Measurements from ENCODE around the gene DNAJB8. TPM values are rescaled to one million over a fixed set of nuclear protein-coding genes. Genes with fewer than 3 reads are reported as not detected.

DNAJB8 gene
- total and polyA plus RNA-seq, 8 donors = not detected

- H3K9me3 ChIP-seq = no peaks in the 10 kb centered on the region
- ATAC-seq (no peak), DNase-seq (peak in 1 of 4 donors; percentile 45)
- intact Hi-C loops (cut with DNase I) = loop anchor here in 1 of 2 donors (5.0 kb wide), 1 partner anchor 72 kb away; no protein-coding TSS in a partner anchor
- H3K27me3 ChIP-seq = peaks cover 0 to 39% of the 10 kb centered on the region in 2 donors
- no peaks in the 10 kb centered on the region for H3K36me3 ChIP-seq
- no peak for TF ChIP-seq CTCF (IDR thresholded peaks at IDR 0.05)
- no peak overlapping the region for H3K4me3 ChIP-seq
- H3K4me1 ChIP-seq = peaks cover 0 to 9% of the 10 kb centered on the region in 2 donors
- H3K27ac ChIP-seq = no peak overlapping the region
Observed at GRCh38 chr3:128425142-128425845, 41.4 kb downstream of the DNAJB8 start.

GRCh38 chr3:128424508-128425069 is 42.1 kb downstream of the DNAJB8 start:
- no peak for ATAC-seq
- Histone ChIP-seq H3K27me3 (peaks cover 0 to 32% of the 10 kb centered on the region in 2 donors), H3K4me3 (no peak overlapping the region), H3K9me3 (no peaks in the 10 kb centered on the region), H3K27ac (no peak overlapping the region), H3K36me3 (no peaks in the 10 kb centered on the region), H3K4me1 (peaks cover 0 to 9% of the 10 kb centered on the region in 2 donors)
- no peak for TF ChIP-seq CTCF (IDR thresholded peaks at IDR 0.05)
- intact Hi-C loops (cut with DNase I) = loop anchor here in 1 of 2 donors (5.0 kb wide), 1 partner anchor 73 kb away; no protein-coding TSS in a partner anchor
- peak in 1 of 4 donors; percentile 11 for DNase-seq

GRCh38 chr3:128423525-128424147 is 43.1 kb downstream of the DNAJB8 start:
- no peak overlapping the region for H3K4me3 ChIP-seq
- H3K9me3 ChIP-seq = no peaks in the 10 kb centered on the region
- TF ChIP-seq CTCF (IDR thresholded peaks at IDR 0.05) = no peak
- H3K36me3 ChIP-seq = no peaks in the 10 kb centered on the region
- no peak overlapping the region for H3K27ac ChIP-seq
- DNase-seq (peak in 1 of 4 donors; percentile 33), ATAC-seq (no peak)
- peaks cover 0 to 23% of the 10 kb centered on the region in 2 donors for H3K27me3 ChIP-seq
- peaks cover 0 to 9% of the 10 kb centered on the region in 2 donors for H3K4me1 ChIP-seq
- intact Hi-C loops (cut with DNase I) = no loop called here

- Histone ChIP-seq H3K36me3 (no peaks in the 10 kb centered on the region), H3K27me3 (peaks cover 0 to 16% of the 10 kb centered on the region in 2 donors), H3K4me1 (peaks cover 0 to 9% of the 10 kb centered on the region in 2 donors), H3K4me3 (no peak overlapping the region), H3K27ac (no peak overlapping the region), H3K9me3 (no peaks in the 10 kb centered on the region)
- intact Hi-C loops (cut with DNase I) = no loop called here
- ATAC-seq (no peak), DNase-seq (peak in 1 of 4 donors; percentile 5)
- TF ChIP-seq CTCF (IDR thresholded peaks at IDR 0.05) = no peak
Observed at GRCh38 chr3:128422762-128423524, 43.7 kb downstream of the DNAJB8 start.

Measured in left lung (tissue), 10 donors.